ENCODE data around the gene RASEF. TPM values are rescaled to one million over a fixed set of nuclear protein-coding genes. Genes with fewer than 3 reads are reported as not detected.
"Not testable (repeated sequence)": the region's sequence is repeated elsewhere in the genome, so short reads cannot be mapped to it uniquely, and the experiment has no call there.

RASEF gene
- not detected for total RNA-seq

DNA sequence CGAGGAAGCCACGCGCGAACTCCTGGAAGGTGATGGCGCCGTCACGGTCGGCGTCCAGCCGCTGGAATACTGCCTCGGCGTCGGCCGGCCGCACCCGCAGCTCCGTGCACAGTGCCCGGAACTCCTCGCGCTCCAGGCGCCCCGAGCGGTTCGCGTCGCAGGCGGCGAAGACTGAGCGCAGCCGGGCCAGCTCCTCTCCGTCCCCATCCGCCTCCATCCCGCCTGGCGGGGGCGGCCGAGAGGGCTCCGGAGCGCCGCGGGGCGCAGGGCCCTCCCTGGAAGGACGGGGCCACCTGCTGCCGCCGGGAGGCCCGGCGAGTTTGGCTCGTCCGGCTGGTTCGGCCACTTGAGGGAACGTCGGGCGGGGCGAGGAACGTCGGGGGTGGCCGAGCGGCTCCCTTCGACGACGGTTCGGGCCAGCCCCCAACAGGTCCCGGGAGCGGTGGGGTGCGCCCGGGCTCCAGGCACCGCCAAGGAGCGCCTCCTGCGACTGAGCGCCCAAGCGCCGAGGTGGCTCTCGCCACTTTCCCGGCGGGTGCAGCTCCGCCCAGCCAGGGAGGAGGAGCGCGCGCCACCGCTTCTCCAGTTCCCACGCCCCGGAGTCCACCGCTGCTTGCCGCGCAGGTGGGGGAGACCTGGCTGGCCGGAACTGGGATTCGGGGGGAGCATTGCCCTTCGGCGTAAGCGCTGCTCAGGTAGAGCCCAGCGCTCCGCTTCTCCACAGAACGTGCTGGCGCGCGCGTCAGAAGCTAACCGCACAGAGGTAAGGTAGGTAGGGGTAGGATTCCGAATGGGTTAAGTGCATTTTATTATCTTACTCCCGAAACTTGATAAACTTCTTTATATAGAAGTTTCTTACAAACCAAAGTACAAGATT is at the start of gene RASEF:
RASEF (minus strand) TSS at position 492 of the 877 bp plus-strand sequence; CDS start at position 217, 275 bp downstream.
- H3K27ac Mint-ChIP-seq: peak within 1 kb of the TSS; percentile 49
- H3K27me3 Mint-ChIP-seq: peaks cover 26% of the 10 kb centered on the region
- ATAC-seq: no peak
- CTCF ChIA-PET: no interaction called here
- H3K4me1 Mint-ChIP-seq: no peaks in the 10 kb centered on the region
- DNase-seq: no peak
- no peak within 1 kb of the TSS for H3K4me3 Mint-ChIP-seq
- peaks cover 1% of the 10 kb centered on the region for H3K36me3 Mint-ChIP-seq
- H3K9me3 Mint-ChIP-seq (ENCODE audit: low read depth): peaks cover 4% of the 10 kb centered on the region

DNA sequence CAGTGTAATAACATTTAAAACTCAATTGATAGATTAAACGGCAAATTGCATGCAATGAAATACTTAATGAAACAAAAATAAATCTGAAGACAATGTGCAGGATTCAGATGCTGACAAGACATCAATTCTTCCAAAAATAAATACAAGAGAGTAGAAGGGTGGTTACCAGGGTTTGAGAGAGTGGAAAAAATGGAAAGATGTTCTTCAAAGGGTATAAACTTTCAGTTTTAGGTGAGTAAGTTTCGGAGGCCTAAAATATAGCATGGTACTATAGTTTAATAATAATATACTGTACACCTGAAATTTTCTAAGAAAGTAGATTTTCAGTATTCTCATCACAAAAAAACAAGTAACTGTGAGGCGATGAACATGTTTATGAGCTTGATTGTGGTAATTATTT is 48.2 kb upstream of the RASEF start:
- DNase-seq (no peak), ATAC-seq (no peak)
- H3K9me3 Mint-ChIP-seq (ENCODE audit: low read depth): peaks cover 13% of the 10 kb centered on the region
- no peak overlapping the region for H3K27ac Mint-ChIP-seq
- H3K27me3 Mint-ChIP-seq: no peaks in the 10 kb centered on the region
- CTCF ChIA-PET: no interaction called here
- H3K36me3 Mint-ChIP-seq: no peaks in the 10 kb centered on the region
- H3K4me1 Mint-ChIP-seq: no peaks in the 10 kb centered on the region
- H3K4me3 Mint-ChIP-seq: no peak overlapping the region

DNA sequence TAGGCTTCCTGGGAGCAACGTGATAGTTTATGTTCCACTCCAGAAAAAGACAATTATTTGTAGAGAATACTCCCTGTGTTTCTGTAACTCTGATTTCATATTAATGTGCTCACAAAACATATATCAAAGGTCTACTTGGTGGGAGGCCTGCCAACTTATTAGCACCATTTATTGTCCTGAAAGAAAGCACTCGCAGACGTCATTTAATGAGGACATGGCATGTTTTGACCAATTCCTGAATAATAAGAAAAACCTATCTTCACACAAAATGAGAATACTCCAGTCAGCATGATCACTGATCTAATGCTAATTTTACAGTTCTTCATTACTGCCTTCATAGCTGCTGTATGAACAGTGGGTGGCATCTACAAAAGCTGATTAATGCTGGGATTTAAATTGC is 46.4 kb upstream of the RASEF start:
- Mint-ChIP-seq H3K27ac (no peak overlapping the region), H3K27me3 (no peaks in the 10 kb centered on the region), H3K4me3 (no peak overlapping the region), H3K4me1 (no peaks in the 10 kb centered on the region), H3K9me3 (ENCODE audit: low read depth) (peaks cover 12% of the 10 kb centered on the region), H3K36me3 (no peaks in the 10 kb centered on the region)
- CTCF ChIA-PET: no interaction called here
- ATAC-seq (no peak), DNase-seq (no peak)

DNA sequence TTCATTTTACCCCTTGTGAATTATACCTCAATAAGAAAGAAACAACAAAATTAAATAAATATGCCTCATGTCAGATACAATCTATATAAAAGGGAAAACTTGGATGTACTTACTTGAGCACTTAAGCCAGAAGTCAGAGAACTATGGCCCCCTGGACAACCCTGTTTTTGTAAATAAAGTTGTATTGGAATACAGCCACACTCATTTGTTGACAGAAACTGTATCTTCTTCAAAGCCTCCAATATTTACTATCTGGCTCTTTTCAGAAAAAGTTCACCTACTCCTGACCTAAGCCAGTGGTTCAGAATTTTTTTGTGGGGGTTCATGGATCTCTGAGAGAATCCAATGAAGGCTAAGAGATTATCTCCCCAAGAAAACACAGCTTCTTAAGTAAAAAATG is 45.3 kb upstream of the RASEF start:
- H3K9me3 Mint-ChIP-seq (ENCODE audit: low read depth): peaks cover 4% of the 10 kb centered on the region
- H3K4me3 Mint-ChIP-seq: no peak overlapping the region
- DNase-seq (no peak), ATAC-seq (no peak)
- H3K4me1 Mint-ChIP-seq: no peaks in the 10 kb centered on the region
- CTCF ChIA-PET: no interaction called here
- H3K27ac Mint-ChIP-seq: no peak overlapping the region
- H3K36me3 Mint-ChIP-seq: no peaks in the 10 kb centered on the region
- H3K27me3 Mint-ChIP-seq: no peaks in the 10 kb centered on the region

DNA sequence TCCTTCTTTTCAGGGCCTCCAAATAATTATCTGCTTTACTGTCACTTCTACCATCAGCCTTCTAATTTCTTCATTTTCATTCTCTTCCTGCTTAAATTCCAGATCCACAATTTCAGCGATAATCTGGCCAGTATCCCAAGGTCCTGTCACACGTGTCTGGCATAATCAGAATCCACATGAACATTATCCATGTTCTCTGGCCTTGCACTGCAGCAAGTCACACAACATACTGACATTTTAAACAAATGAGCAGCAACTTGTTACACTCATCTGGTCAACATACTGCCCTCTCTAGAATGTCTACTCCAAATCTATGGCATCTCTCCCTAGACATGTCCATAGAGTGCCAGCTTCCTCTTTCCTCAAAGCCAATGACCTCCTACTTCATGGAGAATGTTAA is 43.8 kb upstream of the RASEF start:
- H3K4me1 Mint-ChIP-seq: no peaks in the 10 kb centered on the region
- H3K27ac Mint-ChIP-seq: no peak overlapping the region
- DNase-seq (no peak), ATAC-seq (no peak)
- no peak overlapping the region for H3K4me3 Mint-ChIP-seq
- CTCF ChIA-PET: no interaction called here
- no peaks in the 10 kb centered on the region for H3K27me3 Mint-ChIP-seq
- no peaks in the 10 kb centered on the region for H3K36me3 Mint-ChIP-seq
- peaks cover 2% of the 10 kb centered on the region for H3K9me3 Mint-ChIP-seq (ENCODE audit: low read depth)

DNA sequence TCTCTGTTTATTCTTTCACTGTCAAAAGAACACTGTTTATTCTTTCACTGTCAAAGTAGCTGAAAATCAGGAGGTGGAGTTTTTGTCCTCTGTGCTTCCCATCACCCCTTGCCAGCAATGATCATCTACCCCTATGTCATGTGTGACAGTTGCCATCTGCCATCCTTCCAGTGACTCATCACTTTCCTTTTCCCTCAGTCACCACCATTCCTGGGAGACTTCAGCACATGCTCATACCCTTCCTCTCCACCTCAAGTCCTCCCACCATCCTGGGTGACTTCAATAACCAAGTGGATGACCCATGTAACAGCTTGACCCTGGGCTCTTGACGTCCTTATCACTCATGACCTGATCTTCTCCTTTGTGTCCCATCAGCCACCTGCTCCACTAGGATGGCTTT is 43.3 kb upstream of the RASEF start:
- no peaks in the 10 kb centered on the region for H3K4me1 Mint-ChIP-seq
- no peak overlapping the region for H3K27ac Mint-ChIP-seq
- CTCF ChIA-PET: no interaction called here
- H3K4me3 Mint-ChIP-seq: no peak overlapping the region
- no peaks in the 10 kb centered on the region for H3K36me3 Mint-ChIP-seq
- H3K27me3 Mint-ChIP-seq: no peaks in the 10 kb centered on the region
- no peak for DNase-seq
- H3K9me3 Mint-ChIP-seq (ENCODE audit: low read depth): peaks cover 2% of the 10 kb centered on the region
- ATAC-seq: no peak

DNA sequence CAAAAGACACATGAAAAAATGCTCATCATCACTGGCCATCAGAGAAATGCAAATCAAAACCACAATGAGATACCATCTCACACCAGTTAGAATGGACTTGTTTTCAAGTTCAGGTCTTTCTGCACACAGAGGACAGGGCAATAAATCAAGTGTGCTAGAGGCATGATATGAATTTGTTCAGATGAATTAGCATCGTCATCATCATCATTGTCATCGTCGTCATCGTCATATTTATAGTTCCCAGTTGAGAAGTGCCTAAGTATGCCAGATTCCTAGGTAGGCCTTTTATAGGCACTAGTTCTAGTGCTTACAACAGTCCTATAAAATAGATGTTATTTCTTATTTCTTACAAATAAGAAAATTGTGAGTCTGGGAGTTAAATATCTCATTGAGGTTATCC is 34.7 kb upstream of the RASEF start:
- ATAC-seq (no peak), DNase-seq (no peak)
- Mint-ChIP-seq H3K9me3 (ENCODE audit: low read depth) (no peaks in the 10 kb centered on the region), H3K4me1 (no peaks in the 10 kb centered on the region), H3K27ac (no peak overlapping the region), H3K4me3 (no peak overlapping the region), H3K36me3 (no peaks in the 10 kb centered on the region), H3K27me3 (no peaks in the 10 kb centered on the region)
- CTCF ChIA-PET: no interaction called here

DNA sequence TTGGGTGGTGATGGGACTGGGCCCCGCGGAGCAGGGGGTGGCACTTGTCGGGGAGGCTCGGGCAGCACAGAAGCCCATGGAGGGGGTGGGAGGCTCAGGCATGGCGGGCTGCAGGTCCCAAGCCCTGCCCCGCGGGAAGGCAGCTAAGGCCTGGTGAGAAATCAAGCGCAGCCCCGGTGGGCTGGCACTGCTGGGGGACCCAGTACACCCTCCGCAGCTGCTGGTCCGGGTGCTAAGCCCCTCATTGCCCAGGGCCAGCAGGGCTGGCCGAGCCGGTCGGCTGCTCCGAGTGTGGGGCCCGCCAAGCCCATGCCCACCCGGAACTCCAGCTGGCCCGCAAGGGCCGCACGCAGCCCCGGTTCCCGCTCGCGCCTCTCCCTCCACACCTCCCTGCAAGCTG is 30.4 kb upstream of the RASEF start:
- H3K27ac Mint-ChIP-seq; DNase-seq; H3K9me3 Mint-ChIP-seq (ENCODE audit: low read depth); H3K36me3 Mint-ChIP-seq; H3K27me3 Mint-ChIP-seq; H3K4me3 Mint-ChIP-seq; CTCF ChIA-PET; H3K4me1 Mint-ChIP-seq; ATAC-seq: not testable (repeated sequence)

DNA sequence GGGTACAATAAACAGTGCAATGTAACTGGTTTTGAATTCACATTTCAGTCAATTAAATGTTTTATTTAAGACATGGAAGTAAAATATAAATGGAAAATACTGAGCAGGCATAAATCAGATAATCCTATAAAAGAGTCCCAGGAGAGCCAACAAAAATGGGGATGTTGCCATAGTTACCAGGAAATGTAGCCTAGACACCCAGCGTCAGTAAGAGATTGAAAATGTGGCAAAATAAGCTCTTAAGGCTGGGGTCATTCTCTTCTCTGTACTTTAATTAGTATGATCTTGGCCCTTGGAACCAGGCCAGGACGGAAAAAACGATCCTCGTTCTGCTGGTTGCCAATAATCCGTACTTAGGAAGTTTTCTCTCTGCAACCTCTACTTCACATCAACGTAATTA is 18.9 kb upstream of the RASEF start:
- DNase-seq (no peak), ATAC-seq (no peak)
- H3K4me3 Mint-ChIP-seq: no peak overlapping the region
- H3K27me3 Mint-ChIP-seq: no peaks in the 10 kb centered on the region
- no peaks in the 10 kb centered on the region for H3K4me1 Mint-ChIP-seq
- CTCF ChIA-PET: no interaction called here
- H3K9me3 Mint-ChIP-seq (ENCODE audit: low read depth): no peaks in the 10 kb centered on the region
- no peak overlapping the region for H3K27ac Mint-ChIP-seq
- no peaks in the 10 kb centered on the region for H3K36me3 Mint-ChIP-seq

DNA sequence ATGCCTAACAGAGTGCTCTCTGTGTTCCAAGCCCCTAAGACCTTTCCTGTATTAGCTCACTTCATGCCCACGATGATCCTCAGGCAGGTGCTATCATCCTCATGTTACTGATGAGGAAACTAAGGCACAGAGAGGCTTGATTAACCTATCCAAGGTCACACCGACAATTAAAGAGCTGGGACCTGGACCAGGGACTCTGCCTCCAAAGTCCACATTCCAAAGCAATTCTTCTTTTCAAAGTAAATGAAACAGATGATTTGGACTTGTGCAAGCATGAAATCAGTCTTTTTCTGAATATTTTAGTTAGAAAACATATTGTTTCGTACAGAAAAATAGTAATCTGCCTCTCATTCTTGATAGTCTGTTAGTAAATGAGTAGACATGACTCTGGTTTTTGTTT is 18.1 kb upstream of the RASEF start:
- CTCF ChIA-PET: no interaction called here
- no peaks in the 10 kb centered on the region for H3K27me3 Mint-ChIP-seq
- ATAC-seq (no peak), DNase-seq (no peak)
- H3K4me3 Mint-ChIP-seq: no peak overlapping the region
- H3K36me3 Mint-ChIP-seq: no peaks in the 10 kb centered on the region
- no peaks in the 10 kb centered on the region for H3K4me1 Mint-ChIP-seq
- H3K9me3 Mint-ChIP-seq (ENCODE audit: low read depth): no peaks in the 10 kb centered on the region
- H3K27ac Mint-ChIP-seq: no peak overlapping the region

DNA sequence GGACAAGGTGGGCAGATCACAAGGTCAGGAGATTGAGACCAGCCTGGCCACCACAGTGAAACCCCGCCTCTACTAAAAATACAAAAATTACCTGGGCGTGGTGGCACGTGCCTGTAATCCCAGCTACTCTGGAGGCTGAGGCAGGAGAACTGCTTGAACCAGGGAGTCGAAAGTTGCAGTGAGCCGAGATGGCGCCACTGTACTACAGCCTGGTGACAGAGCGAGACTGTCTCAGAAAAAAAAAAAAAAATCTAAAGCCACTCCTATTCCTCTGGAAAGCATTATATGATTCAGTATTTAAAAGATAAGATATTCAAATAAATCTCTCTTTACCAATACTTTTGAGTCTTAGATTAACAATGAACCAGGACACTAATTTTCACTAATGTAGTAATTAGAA is 13.0 kb upstream of the RASEF start:
- H3K27me3 Mint-ChIP-seq; H3K9me3 Mint-ChIP-seq (ENCODE audit: low read depth); CTCF ChIA-PET; H3K4me3 Mint-ChIP-seq; H3K4me1 Mint-ChIP-seq; H3K27ac Mint-ChIP-seq; ATAC-seq; H3K36me3 Mint-ChIP-seq; DNase-seq: not testable (repeated sequence)

DNA sequence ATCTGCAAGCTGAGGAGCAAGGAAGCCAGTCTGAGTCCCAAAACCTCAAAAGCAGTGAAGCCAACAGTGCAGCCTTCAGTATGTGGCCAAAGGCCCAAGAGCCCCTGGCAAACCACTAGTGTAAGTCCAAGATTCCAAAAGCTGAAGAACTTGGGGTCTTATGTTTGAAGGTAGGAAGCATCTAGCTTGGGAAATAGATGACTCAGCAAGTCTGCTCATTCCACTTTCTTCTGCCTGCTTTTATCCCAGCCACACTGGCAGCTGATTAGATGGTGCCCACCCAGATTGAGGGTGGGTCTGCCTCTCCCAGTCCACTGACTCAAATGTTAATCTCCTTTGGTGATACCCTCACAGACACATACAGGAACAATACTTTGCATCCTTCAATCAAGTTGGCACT is 9.6 kb upstream of the RASEF start:
- DNase-seq; ATAC-seq; CTCF ChIA-PET; H3K27me3 Mint-ChIP-seq; H3K4me3 Mint-ChIP-seq; H3K27ac Mint-ChIP-seq; H3K9me3 Mint-ChIP-seq (ENCODE audit: low read depth); H3K4me1 Mint-ChIP-seq; H3K36me3 Mint-ChIP-seq: not testable (repeated sequence)

DNA sequence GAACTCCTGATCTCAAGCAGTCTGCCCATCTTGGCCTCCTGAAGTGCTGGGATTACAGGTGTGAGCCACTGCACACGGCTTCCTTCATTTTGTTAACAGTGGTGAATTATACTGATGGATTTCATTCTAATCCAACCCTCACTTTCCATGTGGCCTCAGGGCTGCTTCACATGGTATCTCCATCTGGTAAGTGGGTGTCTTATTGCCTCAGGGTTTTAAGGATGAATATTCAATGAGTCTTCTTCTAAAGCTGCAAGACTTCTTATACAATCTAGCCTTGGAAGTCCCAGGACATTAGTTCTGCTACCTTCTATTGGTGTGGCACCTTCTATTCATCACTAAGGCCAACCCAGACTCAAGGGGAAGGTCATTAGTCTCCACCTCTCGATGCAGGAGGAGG is 8.7 kb upstream of the RASEF start:
- CTCF ChIA-PET: no interaction called here
- H3K36me3 Mint-ChIP-seq: no peaks in the 10 kb centered on the region
- no peak for DNase-seq
- no peaks in the 10 kb centered on the region for H3K27me3 Mint-ChIP-seq
- H3K4me1 Mint-ChIP-seq: no peaks in the 10 kb centered on the region
- no peaks in the 10 kb centered on the region for H3K9me3 Mint-ChIP-seq (ENCODE audit: low read depth)
- H3K4me3 Mint-ChIP-seq: no peak overlapping the region
- no peak for ATAC-seq
- H3K27ac Mint-ChIP-seq: no peak overlapping the region

DNA sequence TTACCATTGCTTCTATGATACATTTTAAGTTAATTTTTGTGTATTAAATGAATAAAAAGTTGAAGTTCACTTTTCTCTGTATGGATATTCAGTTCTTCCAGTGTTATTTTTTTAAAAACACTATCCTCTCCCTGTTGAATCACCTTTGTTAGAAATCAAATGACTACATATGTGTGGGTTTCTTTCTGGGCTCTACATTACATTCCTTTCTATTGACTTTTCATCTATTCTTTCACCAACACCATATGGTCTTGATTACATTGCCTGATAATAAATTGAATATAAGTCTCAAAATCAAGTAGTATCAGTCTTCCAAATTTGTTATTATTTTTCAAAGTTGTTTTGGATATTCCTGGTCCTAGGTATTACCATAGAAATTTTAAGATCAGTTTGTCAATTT is 7.3 kb upstream of the RASEF start:
- Mint-ChIP-seq H3K27me3 (no peaks in the 10 kb centered on the region), H3K4me1 (no peaks in the 10 kb centered on the region), H3K4me3 (no peak overlapping the region), H3K9me3 (ENCODE audit: low read depth) (no peaks in the 10 kb centered on the region), H3K27ac (no peak overlapping the region), H3K36me3 (no peaks in the 10 kb centered on the region)
- CTCF ChIA-PET: no interaction called here
- ATAC-seq (no peak), DNase-seq (no peak)

DNA sequence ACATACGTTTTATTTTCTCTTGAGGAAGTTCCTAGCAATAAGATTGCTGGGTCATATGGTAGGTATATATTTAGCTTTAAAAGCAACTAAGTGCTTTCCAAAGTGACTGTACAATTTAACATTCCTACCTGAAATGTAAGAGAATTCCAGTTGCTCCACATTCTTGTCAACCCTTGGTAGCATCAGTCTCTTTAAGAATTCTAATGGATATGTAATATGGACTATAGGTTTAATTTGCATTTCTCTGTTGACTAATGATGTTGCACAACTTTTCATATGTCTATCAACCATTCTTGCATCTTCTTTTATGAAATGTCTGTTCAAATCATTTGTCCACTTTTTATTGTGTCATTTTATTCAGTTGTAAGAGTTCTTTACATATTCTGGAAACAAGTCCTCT is 6.7 kb upstream of the RASEF start:
- Mint-ChIP-seq H3K9me3 (ENCODE audit: low read depth) (no peaks in the 10 kb centered on the region), H3K4me3 (no peak overlapping the region), H3K4me1 (no peaks in the 10 kb centered on the region), H3K27me3 (no peaks in the 10 kb centered on the region), H3K27ac (no peak overlapping the region), H3K36me3 (no peaks in the 10 kb centered on the region)
- DNase-seq (no peak), ATAC-seq (no peak)
- CTCF ChIA-PET: no interaction called here
